ENCODE results near the gene CPLX1. TPM values are rescaled to one million over a fixed set of nuclear protein-coding genes. Genes with fewer than 3 reads are reported as not detected.

Gene CPLX1
- total and polyA plus RNA-seq, 7 experiments from 2014 or later: 0.17 to 1.9 (median 0.58) TPM; not detected in 1

GRCh38 chr4:772118-772517, 53.8 kb downstream of the CPLX1 start:
- POLR2A ChIA-PET: no interaction called here
- peaks cover 23 to 58% (median 50%) of the 10 kb centered on the region in 7 donors for H3K4me1 Mint-ChIP-seq
- peaks cover 3 to 52% (median 8%) of the 10 kb centered on the region in 3 experiments for H3K36me3 ChIP-seq (ENCODE audit: control insufficient read depth in 2 of 3, insufficient read depth in 3 of 3, low read length in 3 of 3)

GRCh38 chr4:771464-771863, 54.5 kb downstream of the CPLX1 start:
- CTCF ChIA-PET: no interaction called here

More at GRCh38 chr4:772118-772517, 53.8 kb downstream of the CPLX1 start:
- Mint-ChIP-seq H3K27ac (peak overlapping the region in 2 of 9 donors; percentile 25 to 52), H3K4me3 (no peak overlapping the region), H3K27me3 (no peaks in the 10 kb centered on the region), H3K9me3 (peaks cover 0 to 3% (median 0%) of the 10 kb centered on the region in 11 donors), H3K36me3 (peaks cover 3 to 53% (median 32%) of the 10 kb centered on the region in 5 donors)
- CTCF ChIA-PET: no interaction called here
- DNase-seq: no peak
- no peak for ATAC-seq
- Histone ChIP-seq H3K4me3 (ENCODE audit: low read length) (no peak overlapping the region), H3K9me3 (ENCODE audit: control insufficient read depth in 2 of 3, low read length in 3 of 3) (no peaks in the 10 kb centered on the region), H3K27me3 (ENCODE audit: control insufficient read depth in 2 of 2, insufficient read depth in 2 of 2, low read length in 2 of 2) (no peaks in the 10 kb centered on the region), H3K4me1 (ENCODE audit: control insufficient read depth in 2 of 2, insufficient read depth in 2 of 2, low read length in 2 of 2) (peaks cover 9 to 16% of the 10 kb centered on the region in 2 donors), H3K27ac (ENCODE audit: low read depth, low read length) (no peak overlapping the region)
- intact Hi-C loops (cut with micrococcal nuclease): no loop called here

GRCh38 chr4:770022-770421, 55.9 kb downstream of the CPLX1 start:
- no peak overlapping the region for H3K4me3 ChIP-seq (ENCODE audit: low read length)
- ChIA-PET POLR2A (interaction anchor here (0.7 kb wide), 1 partner anchor 10 kb away, joined by 3 read pairs; no protein-coding TSS in a partner anchor), CTCF (no interaction called here)
- ATAC-seq (no peak), DNase-seq (no peak)
- no peaks in the 10 kb centered on the region for H3K9me3 ChIP-seq (ENCODE audit: control insufficient read depth in 2 of 3, low read length in 3 of 3)
- H3K36me3 Mint-ChIP-seq: peaks cover 5 to 60% (median 30%) of the 10 kb centered on the region in 5 donors
- peaks cover 0 to 5% (median 0%) of the 10 kb centered on the region in 11 donors for H3K9me3 Mint-ChIP-seq
- H3K27ac Mint-ChIP-seq: peak overlapping the region in 2 of 9 donors; percentile 68 to 69
- peaks cover 12 to 40% (median 33%) of the 10 kb centered on the region in 7 donors for H3K4me1 Mint-ChIP-seq
- peaks cover 0 to 6% of the 10 kb centered on the region in 2 donors for H3K4me1 ChIP-seq (ENCODE audit: control insufficient read depth in 2 of 2, insufficient read depth in 2 of 2, low read length in 2 of 2)
- H3K36me3 ChIP-seq (ENCODE audit: control insufficient read depth in 2 of 3, insufficient read depth in 3 of 3, low read length in 3 of 3): peaks cover 3 to 61% (median 3%) of the 10 kb centered on the region in 3 experiments
- H3K27me3 ChIP-seq (ENCODE audit: control insufficient read depth in 2 of 2, insufficient read depth in 2 of 2, low read length in 2 of 2): no peaks in the 10 kb centered on the region
- no peak overlapping the region for H3K27ac ChIP-seq (ENCODE audit: low read depth, low read length)
- H3K4me3 Mint-ChIP-seq: no peak overlapping the region
- H3K27me3 Mint-ChIP-seq: no peaks in the 10 kb centered on the region
- intact Hi-C loops (cut with micrococcal nuclease): no loop called here

More at GRCh38 chr4:771464-771863, 54.5 kb downstream of the CPLX1 start:
- peaks cover 3 to 53% (median 8%) of the 10 kb centered on the region in 3 experiments for H3K36me3 ChIP-seq (ENCODE audit: control insufficient read depth in 2 of 3, insufficient read depth in 3 of 3, low read length in 3 of 3)
- H3K9me3 Mint-ChIP-seq: peaks cover 0 to 3% (median 0%) of the 10 kb centered on the region in 11 donors
- no peaks in the 10 kb centered on the region for H3K27me3 ChIP-seq (ENCODE audit: control insufficient read depth in 2 of 2, insufficient read depth in 2 of 2, low read length in 2 of 2)
- no peak overlapping the region for H3K4me3 Mint-ChIP-seq
- H3K27ac Mint-ChIP-seq: peak overlapping the region in 2 of 9 donors; percentile 20 to 25
- no peak for ATAC-seq
- H3K9me3 ChIP-seq (ENCODE audit: control insufficient read depth in 2 of 3, low read length in 3 of 3): no peaks in the 10 kb centered on the region
- peaks cover 19 to 54% (median 44%) of the 10 kb centered on the region in 7 donors for H3K4me1 Mint-ChIP-seq
- DNase-seq: no peak
- H3K4me3 ChIP-seq (ENCODE audit: low read length): no peak overlapping the region
- no peaks in the 10 kb centered on the region for H3K27me3 Mint-ChIP-seq
- POLR2A ChIA-PET: no interaction called here
- H3K4me1 ChIP-seq (ENCODE audit: control insufficient read depth in 2 of 2, insufficient read depth in 2 of 2, low read length in 2 of 2): peaks cover 9 to 16% of the 10 kb centered on the region in 2 donors
- intact Hi-C loops (cut with micrococcal nuclease): no loop called here
- no peak overlapping the region for H3K27ac ChIP-seq (ENCODE audit: low read depth, low read length)
- peaks cover 0 to 53% (median 27%) of the 10 kb centered on the region in 5 donors for H3K36me3 Mint-ChIP-seq

- ATAC-seq (no peak), DNase-seq (no peak)
- Histone ChIP-seq H3K36me3 (ENCODE audit: control insufficient read depth in 2 of 3, insufficient read depth in 3 of 3, low read length in 3 of 3) (peaks cover under 1 to 64% (median 3%) of the 10 kb centered on the region in 3 experiments), H3K27ac (ENCODE audit: low read depth, low read length) (no peak overlapping the region), H3K27me3 (ENCODE audit: control insufficient read depth in 2 of 2, insufficient read depth in 2 of 2, low read length in 2 of 2) (no peaks in the 10 kb centered on the region), H3K9me3 (ENCODE audit: control insufficient read depth in 2 of 3, low read length in 3 of 3) (no peaks in the 10 kb centered on the region), H3K4me3 (ENCODE audit: low read length) (no peak overlapping the region), H3K4me1 (ENCODE audit: control insufficient read depth in 2 of 2, insufficient read depth in 2 of 2, low read length in 2 of 2) (peaks cover 0 to under 1% of the 10 kb centered on the region in 2 donors)
- H3K9me3 Mint-ChIP-seq: peaks cover 0 to 10% (median 0%) of the 10 kb centered on the region in 11 donors
- H3K27ac Mint-ChIP-seq: peak overlapping the region in 2 of 9 donors; percentile 68 to 69
- no peak overlapping the region for H3K4me3 Mint-ChIP-seq
- intact Hi-C loops (cut with micrococcal nuclease): no loop called here
- H3K27me3 Mint-ChIP-seq: no peaks in the 10 kb centered on the region
- H3K4me1 Mint-ChIP-seq: peaks cover 7 to 35% (median 31%) of the 10 kb centered on the region in 7 donors
- CTCF ChIA-PET: no interaction called here
- POLR2A ChIA-PET: interaction anchor here (0.7 kb wide), 1 partner anchor 10 kb away, joined by 3 read pairs; no protein-coding TSS in a partner anchor
- H3K36me3 Mint-ChIP-seq: peaks cover 5 to 61% (median 29%) of the 10 kb centered on the region in 5 donors
Observed at GRCh38 chr4:769511-769910, 56.4 kb downstream of the CPLX1 start.

- no peak overlapping the region for H3K4me3 Mint-ChIP-seq
- peaks cover 5 to 58% (median 26%) of the 10 kb centered on the region in 5 donors for H3K36me3 Mint-ChIP-seq
- no peaks in the 10 kb centered on the region for H3K27me3 ChIP-seq (ENCODE audit: control insufficient read depth in 2 of 2, insufficient read depth in 2 of 2, low read length in 2 of 2)
- no peak overlapping the region for H3K27ac Mint-ChIP-seq
- H3K36me3 ChIP-seq (ENCODE audit: control insufficient read depth in 2 of 3, insufficient read depth in 3 of 3, low read length in 3 of 3): peaks cover 0 to 67% (median 3%) of the 10 kb centered on the region in 3 experiments
- ATAC-seq (no peak), DNase-seq (no peak)
- no peaks in the 10 kb centered on the region for H3K4me1 ChIP-seq (ENCODE audit: control insufficient read depth in 2 of 2, insufficient read depth in 2 of 2, low read length in 2 of 2)
- no peak overlapping the region for H3K27ac ChIP-seq (ENCODE audit: low read depth, low read length)
- H3K9me3 Mint-ChIP-seq: peaks cover 0 to 10% (median 0%) of the 10 kb centered on the region in 11 donors
- ChIA-PET CTCF (interaction anchor here (1.2 kb wide), 1 partner anchor 10 kb away, joined by 5 read pairs; no protein-coding TSS in a partner anchor), POLR2A (interaction anchor here (2.1 kb wide), 1 partner anchor 13 kb away, joined by 7 read pairs; no protein-coding TSS in a partner anchor)
- intact Hi-C loops (cut with micrococcal nuclease): no loop called here
- peaks cover 1 to 29% (median 26%) of the 10 kb centered on the region in 7 donors for H3K4me1 Mint-ChIP-seq
- no peaks in the 10 kb centered on the region for H3K9me3 ChIP-seq (ENCODE audit: control insufficient read depth in 2 of 3, low read length in 3 of 3)
- H3K4me3 ChIP-seq (ENCODE audit: low read length): no peak overlapping the region
- no peaks in the 10 kb centered on the region for H3K27me3 Mint-ChIP-seq
Observed at GRCh38 chr4:768995-769394, 56.9 kb downstream of the CPLX1 start.

- POLR2A ChIA-PET: interaction anchor here (0.9 to 2.1 kb wide), 2 partner anchors 11 to 14 kb away, joined by 4 to 7 read pairs; no protein-coding TSS in a partner anchor
- H3K9me3 ChIP-seq (ENCODE audit: control insufficient read depth in 2 of 3, low read length in 3 of 3): no peaks in the 10 kb centered on the region
- no peak overlapping the region for H3K27ac ChIP-seq (ENCODE audit: low read depth, low read length)
- Mint-ChIP-seq H3K36me3 (peaks cover 5 to 68% (median 31%) of the 10 kb centered on the region in 5 donors), H3K4me3 (no peak overlapping the region), H3K27me3 (no peaks in the 10 kb centered on the region), H3K4me1 (peaks cover 0 to 27% (median 23%) of the 10 kb centered on the region in 7 donors), H3K27ac (peak overlapping the region in 1 of 9 donors; percentile 69), H3K9me3 (peaks cover 0 to 15% (median 0%) of the 10 kb centered on the region in 11 donors)
- no peak for DNase-seq
- H3K27me3 ChIP-seq (ENCODE audit: control insufficient read depth in 2 of 2, insufficient read depth in 2 of 2, low read length in 2 of 2): no peaks in the 10 kb centered on the region
- intact Hi-C loops (cut with micrococcal nuclease): no loop called here
- peaks cover 0 to 71% (median 3%) of the 10 kb centered on the region in 3 experiments for H3K36me3 ChIP-seq (ENCODE audit: control insufficient read depth in 2 of 3, insufficient read depth in 3 of 3, low read length in 3 of 3)
- H3K4me1 ChIP-seq (ENCODE audit: control insufficient read depth in 2 of 2, insufficient read depth in 2 of 2, low read length in 2 of 2): no peaks in the 10 kb centered on the region
- CTCF ChIA-PET: interaction anchor here (1.2 kb wide), 1 partner anchor 10 kb away, joined by 5 read pairs; no protein-coding TSS in a partner anchor
- no peak overlapping the region for H3K4me3 ChIP-seq (ENCODE audit: low read length)
- ATAC-seq: no peak
Observed at GRCh38 chr4:768076-768475, 57.9 kb downstream of the CPLX1 start.
